ENCODE measurements around the gene PDE1A.

The PDE1A gene

GRCh38 chr2:182267971-182268370, 158.9 kb downstream of the PDE1A start:
- Histone ChIP-seq H3K4me2 (ENCODE audit: low read length) (no peak overlapping the region), H3K79me2 (ENCODE audit: control insufficient read depth, low read length) (no peaks in the 10 kb centered on the region), H3K9me2 (replicated peaks; ENCODE audit: control insufficient read depth, low read length) (no peaks in the 10 kb centered on the region), H3K9me3 (ENCODE audit: control insufficient read depth, insufficient read depth, low read length) (no peaks in the 10 kb centered on the region), H3K4me3 (ENCODE audit: low read length) (no peak overlapping the region), H4K20me1 (ENCODE audit: control insufficient read depth, insufficient read depth, low read depth, low read length) (no peaks in the 10 kb centered on the region), H3K4me1 (ENCODE audit: control insufficient read depth, low read length) (no peaks in the 10 kb centered on the region), H3K36me3 (ENCODE audit: control insufficient read depth, low read length) (no peaks in the 10 kb centered on the region), H3K27ac (ENCODE audit: low read depth, low read length) (no peak overlapping the region), H3K27me3 (ENCODE audit: control insufficient read depth, low read length) (no peaks in the 10 kb centered on the region), H3F3A (ENCODE audit: control insufficient read depth, insufficient read depth) (no peaks in the 10 kb centered on the region)
- TF ChIP-seq EZH2phosphoT487 (IDR thresholded peaks at IDR 0.05; ENCODE audit: borderline replicate concordance, low read length), result no peak
- TF ChIP-seq CTCF (IDR thresholded peaks at IDR 0.05; ENCODE audit: low read depth, low read length, poor library complexity, severe bottlenecking), result no peak

GRCh38 chr2:182266909-182267308, 159.9 kb downstream of the PDE1A start:
- H3F3A ChIP-seq (ENCODE audit: control insufficient read depth, insufficient read depth), result no peaks in the 10 kb centered on the region
- H3K4me1 ChIP-seq (ENCODE audit: control insufficient read depth, low read length), result no peaks in the 10 kb centered on the region
- no peaks in the 10 kb centered on the region for H3K79me2 ChIP-seq (ENCODE audit: control insufficient read depth, low read length)
- no peaks in the 10 kb centered on the region for H3K27me3 ChIP-seq (ENCODE audit: control insufficient read depth, low read length)
- H4K20me1 ChIP-seq (ENCODE audit: control insufficient read depth, insufficient read depth, low read depth, low read length), result no peaks in the 10 kb centered on the region
- H3K4me2 ChIP-seq (ENCODE audit: low read length), result no peak overlapping the region
- no peak for TF ChIP-seq CTCF (IDR thresholded peaks at IDR 0.05; ENCODE audit: low read depth, low read length, poor library complexity, severe bottlenecking)
- no peak for TF ChIP-seq EZH2phosphoT487 (IDR thresholded peaks at IDR 0.05; ENCODE audit: borderline replicate concordance, low read length)
- no peak overlapping the region for H3K4me3 ChIP-seq (ENCODE audit: low read length)
- no peak overlapping the region for H3K27ac ChIP-seq (ENCODE audit: low read depth, low read length)
- H3K9me3 ChIP-seq (ENCODE audit: control insufficient read depth, insufficient read depth, low read length), result no peaks in the 10 kb centered on the region
- no peaks in the 10 kb centered on the region for H3K36me3 ChIP-seq (ENCODE audit: control insufficient read depth, low read length)
- no peaks in the 10 kb centered on the region for H3K9me2 ChIP-seq (replicated peaks; ENCODE audit: control insufficient read depth, low read length)

GRCh38 chr2:182265718-182266117, 161.1 kb downstream of the PDE1A start:
- Histone ChIP-seq H3K9me3 (ENCODE audit: control insufficient read depth, insufficient read depth, low read length) (no peaks in the 10 kb centered on the region), H3K79me2 (ENCODE audit: control insufficient read depth, low read length) (no peaks in the 10 kb centered on the region), H3K4me3 (ENCODE audit: low read length) (no peak overlapping the region), H3K9me2 (replicated peaks; ENCODE audit: control insufficient read depth, low read length) (no peaks in the 10 kb centered on the region), H3K36me3 (ENCODE audit: control insufficient read depth, low read length) (no peaks in the 10 kb centered on the region), H3K4me1 (ENCODE audit: control insufficient read depth, low read length) (no peaks in the 10 kb centered on the region), H3K27ac (ENCODE audit: low read depth, low read length) (no peak overlapping the region), H3K27me3 (ENCODE audit: control insufficient read depth, low read length) (no peaks in the 10 kb centered on the region), H3F3A (ENCODE audit: control insufficient read depth, insufficient read depth) (no peaks in the 10 kb centered on the region), H4K20me1 (ENCODE audit: control insufficient read depth, insufficient read depth, low read depth, low read length) (no peaks in the 10 kb centered on the region), H3K4me2 (ENCODE audit: low read length) (no peak overlapping the region)
- TF ChIP-seq CTCF (IDR thresholded peaks at IDR 0.05; ENCODE audit: low read depth, low read length, poor library complexity, severe bottlenecking) (no peak), EZH2phosphoT487 (IDR thresholded peaks at IDR 0.05; ENCODE audit: borderline replicate concordance, low read length) (no peak)

All from DOHH2 (cell line).